IPS-11a (cell line): ENCODE results near the gene AMT.
"Not testable (repeated sequence)": the region's sequence is repeated elsewhere in the genome, so short reads cannot be mapped to it uniquely, and the experiment has no call there.

Experiments
- H3K4me3 ChIP-seq: one replicate; pipeline ENCODE4 v1.5.1; 2013; ENCODE audit warnings: low read depth, low read length, control low read depth

AMT gene

DNA sequence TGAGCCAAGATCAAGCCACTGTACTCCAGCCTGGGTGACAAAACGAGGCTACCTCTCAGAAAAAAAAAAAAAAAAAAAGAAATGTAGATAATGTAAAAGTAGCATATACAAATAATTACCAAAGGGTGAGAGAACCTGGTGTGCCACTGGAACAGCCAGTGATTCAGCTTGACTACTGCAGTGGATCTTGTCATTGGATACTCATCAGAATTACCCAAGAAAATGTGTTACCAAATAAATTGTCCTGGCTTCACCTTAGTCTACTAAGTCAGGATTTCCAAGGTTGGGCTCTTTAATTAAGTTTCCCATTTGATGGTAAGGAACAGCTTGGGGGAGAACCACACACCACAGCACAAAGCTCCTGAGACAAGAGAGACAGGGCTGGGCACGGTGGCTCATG lies 5.3 kb upstream of the AMT start:
- no peak overlapping the region for H3K4me3 ChIP-seq

DNA sequence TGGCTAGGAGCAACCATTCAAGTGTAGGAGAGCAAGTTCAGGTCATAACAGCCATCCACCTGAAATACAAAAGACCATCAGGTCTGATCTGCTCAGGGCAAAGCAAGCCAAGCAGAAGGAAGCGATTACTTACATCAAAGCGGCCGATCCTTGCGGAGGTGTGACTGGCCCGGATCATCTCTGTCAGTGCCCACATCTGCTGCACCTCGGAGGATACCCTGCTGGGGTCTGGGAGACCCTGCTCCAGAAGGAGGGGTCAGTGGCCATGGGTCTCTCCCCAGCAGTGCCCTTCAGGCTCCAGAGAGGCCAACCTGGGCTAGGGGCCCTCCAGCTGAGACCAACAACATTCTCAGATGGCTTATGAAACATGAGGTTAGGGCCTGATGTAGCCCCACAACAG lies 2.5 kb upstream of the AMT start:
- H3K4me3 ChIP-seq = no peak overlapping the region

DNA sequence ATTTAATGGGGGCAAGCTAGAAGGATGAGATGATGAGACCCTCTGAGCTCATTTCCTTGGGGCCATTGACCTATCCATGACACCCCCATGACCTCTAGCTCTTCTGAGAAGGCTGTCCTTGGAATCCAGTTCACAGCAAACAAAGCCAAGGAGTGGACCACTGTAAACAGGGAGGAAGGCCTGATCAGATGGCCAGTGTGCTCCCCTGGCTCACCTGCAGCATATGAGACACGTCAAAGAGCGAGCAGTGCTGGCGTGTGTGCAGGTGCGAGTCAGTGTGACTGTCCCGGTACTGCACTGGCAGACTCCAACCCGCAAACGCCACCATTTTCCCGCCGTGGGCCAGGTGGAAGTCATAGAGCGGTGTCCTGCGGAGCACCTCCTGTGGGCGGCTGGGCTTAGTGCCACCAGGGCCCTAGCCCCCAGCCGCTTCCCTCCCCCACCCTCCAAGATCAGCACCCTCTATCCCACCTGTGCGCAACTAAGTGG lies 339 bp downstream of the AMT start:
- H3K4me3 ChIP-seq = peak overlapping the region; percentile 87

DNA sequence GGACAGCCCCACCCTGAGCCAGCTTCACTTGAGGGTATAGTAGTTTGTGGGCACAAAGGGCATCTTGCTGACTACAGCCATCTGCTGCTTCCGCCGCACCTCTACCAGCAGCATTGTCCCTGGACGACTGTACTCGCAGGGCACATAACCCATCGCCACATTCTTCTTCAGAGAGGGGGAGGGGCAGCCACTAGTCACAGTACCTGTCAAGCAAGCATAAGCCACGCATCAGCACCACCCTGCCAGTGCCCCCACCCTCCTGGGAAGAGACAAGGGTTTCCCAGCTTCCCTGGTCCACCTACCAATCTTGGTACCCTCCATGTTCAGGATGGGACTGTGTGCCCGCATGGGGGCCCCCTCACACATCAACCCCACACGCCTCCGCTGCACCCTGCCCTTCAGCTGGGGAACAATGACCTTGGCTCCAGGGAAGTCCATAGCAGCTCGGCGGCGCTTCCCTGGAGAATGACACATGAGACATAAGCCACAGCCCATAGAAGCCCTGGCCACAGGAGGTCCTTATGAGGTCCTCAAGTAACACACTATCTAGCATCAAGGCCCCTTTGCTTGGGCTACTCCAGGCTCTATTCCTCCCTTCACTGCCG lies 4.7 kb downstream of the AMT start:
- H3K4me3 ChIP-seq = no peak overlapping the region

DNA sequence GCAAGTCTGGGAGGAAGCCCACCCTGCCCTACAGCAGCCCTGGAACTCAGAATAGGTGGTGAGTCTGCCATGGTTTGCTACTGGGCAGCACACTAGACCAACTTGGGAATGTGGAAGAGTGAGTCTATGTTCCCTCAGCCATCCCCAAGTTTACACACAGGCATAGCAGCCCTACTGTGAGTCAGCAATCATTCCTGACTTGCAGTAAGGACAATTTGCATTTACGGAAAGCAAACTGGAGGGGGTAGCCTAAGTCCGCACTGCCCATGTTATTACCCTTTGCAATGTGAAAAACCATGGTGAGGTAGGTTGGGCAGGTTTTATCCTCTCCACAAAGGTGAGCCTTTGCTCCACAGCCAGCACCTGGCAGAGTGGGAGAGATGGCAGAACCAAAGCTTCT lies 5.4 kb downstream of the AMT start:
- H3K4me3 ChIP-seq = no peak overlapping the region

DNA sequence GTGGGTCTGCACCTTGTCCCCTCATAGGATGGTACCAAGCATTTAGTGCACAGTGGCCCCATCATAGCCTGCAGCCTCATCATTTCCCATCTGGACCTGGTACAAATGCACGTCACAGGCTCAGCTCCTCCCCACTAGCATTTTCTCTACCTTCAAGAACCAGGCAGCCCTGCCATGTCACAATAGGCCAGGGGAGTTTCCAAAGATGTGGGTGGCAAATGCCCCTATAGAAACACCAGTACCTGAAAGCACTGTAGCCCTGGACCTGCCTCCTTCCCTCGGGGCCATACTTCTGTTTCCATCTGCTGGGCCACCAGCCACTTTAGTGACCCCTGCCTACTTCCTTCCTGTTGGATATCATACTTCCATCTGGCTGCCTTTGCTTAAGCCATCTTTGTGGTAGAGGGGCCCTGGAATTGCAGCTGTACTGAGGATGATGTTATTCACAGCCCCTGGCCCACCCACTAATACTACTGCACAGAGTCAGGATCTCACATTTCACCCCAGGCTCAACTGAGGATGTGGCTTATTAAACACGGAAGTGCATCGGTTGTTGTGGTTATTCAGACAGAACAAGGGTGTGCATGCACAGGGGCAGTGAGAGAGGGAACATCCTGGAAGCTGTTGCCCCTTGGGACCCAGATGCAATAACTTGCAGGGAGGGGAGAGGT lies 6.2 kb downstream of the AMT start:
- no peak overlapping the region for H3K4me3 ChIP-seq

DNA sequence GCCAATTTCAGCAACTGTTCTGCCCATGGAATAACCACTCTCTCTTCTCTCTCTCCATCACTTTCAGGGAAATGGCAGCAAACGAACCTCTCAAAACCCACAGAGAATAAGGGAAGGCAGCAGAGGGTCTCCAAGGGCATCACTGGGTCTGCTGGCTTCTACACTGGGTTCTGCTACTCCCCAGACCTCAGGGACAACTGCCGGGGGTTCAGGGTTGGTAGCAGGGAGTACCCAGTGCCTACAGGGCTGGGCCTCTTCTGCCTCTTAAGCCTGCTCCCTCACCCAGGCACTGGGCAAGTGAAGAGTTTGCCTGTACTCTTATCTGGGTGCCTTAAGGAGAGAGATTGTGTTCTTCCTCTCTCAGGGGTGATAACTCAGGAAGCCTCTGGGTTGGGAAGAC lies 7.5 kb downstream of the AMT start:
- H3K4me3 ChIP-seq = no peak overlapping the region

DNA sequence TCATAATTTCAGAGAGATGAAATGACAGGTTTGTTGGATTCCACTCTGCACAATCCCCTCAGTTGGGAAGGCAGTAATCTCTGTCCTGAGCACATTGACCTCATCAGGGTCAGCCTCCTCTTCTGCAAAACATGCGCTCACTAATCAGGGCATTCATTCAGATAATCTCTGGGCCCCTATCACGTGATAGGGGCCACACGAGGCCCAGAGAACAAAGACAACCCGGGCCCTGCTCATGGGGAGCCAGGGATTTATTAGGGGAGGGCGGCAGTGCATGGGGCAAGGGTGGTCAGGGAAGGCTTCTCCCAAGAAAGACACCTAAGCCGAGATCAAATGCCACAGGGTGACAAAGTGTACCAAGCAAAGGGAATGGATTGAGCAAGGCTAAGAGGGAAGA lies 8.9 kb downstream of the AMT start:
- H3K4me3 ChIP-seq = no peak overlapping the region

DNA sequence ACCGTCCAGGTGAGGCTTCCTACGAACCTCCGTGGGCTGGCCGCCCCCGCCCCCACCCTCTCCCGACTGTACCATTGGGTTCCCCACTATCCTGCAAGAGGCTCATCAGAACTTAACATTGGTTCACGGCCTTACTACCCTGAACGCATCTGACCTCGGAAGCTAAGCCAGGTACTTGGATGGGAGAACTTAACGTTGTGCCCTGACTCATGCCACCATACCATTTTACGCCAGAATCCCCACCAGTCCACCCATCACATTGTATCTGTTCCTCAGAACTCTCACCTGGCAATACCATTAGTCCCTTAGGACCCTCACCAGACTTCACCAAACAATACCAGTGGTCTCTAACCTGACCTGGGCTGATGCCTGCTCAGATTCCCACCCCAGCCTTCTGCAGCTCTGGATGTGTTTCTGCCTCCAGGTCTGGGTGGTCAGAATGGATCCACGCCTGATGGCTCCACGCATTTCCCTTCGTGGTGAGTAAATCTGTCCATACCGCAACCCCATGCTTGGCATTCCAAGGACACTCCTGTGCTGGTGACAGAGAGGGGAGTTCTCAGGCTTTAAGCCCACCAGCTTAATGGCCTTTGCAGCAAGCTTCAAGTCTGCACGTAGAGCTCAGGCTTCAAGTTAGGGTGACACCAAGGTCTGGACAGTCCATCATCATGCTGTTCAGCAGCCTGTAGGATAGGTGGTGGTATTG lies 9.5 kb downstream of the AMT start:
- peak overlapping the region; percentile 53 for H3K4me3 ChIP-seq

DNA sequence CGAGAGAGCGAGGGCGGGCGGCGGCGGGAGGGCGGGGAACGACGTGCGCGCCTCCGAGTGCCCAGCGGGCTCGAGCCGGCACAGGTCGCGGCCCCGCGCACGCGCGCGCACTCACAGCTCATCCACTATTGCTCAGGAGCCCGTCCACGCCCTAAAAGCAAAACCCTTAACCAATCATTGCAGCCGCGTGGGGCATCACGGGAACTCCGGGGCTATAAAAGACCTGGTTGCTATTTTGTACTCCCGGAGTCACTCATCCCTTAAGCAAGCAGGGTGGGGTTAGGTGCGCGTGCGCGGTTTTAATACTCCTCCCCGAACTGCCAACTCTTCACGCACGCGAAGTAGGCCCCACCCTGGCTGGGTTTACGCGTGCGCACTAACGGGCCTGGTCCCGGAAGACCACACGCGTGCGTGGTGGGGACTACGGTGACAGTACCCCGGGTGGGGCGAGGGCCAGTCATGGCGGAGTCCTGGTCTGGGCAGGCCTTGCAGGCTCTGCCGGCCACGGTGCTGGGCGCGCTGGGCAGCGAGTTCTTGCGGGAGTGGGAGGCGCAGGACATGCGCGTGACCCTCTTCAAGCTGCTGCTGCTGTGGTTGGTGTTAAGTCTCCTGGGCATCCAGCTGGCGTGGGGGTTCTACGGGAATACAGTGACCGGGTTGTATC lies 10.2 kb downstream of the AMT start, which contains the start of the genes RHOA and TCTA:
TSS of gene RHOA (minus strand) at position 9 of the 664 bp plus-strand sequence. CDS start 36,387 bp downstream, outside the sequence.
TSS of gene TCTA (plus strand) at position 456 of the 664 bp plus-strand sequence. CDS start at position 460, 4 bp downstream.
- H3K4me3 ChIP-seq = peak within 1 kb of the TSS; percentile 84

DNA sequence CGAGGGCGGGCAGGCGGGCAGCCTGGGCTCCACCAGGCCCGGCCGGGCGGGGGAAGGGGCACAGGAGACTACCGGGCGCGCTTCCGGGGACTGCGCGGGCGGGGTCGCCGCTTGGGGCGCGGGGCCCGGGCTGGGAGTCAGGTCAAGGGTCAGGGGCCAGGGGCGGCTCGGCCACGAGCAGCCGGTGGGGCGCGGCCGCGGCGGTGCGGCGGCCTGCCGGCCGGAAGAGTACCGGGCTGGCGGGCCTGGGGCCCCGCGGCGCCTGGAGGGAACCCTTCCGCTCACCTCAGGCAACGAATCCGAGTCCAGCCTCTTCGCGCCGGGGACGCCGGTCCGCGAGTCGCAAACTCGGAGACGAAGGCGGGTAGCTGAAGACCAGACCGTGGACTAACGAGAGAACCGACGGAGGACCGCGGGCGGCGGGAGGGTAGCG lies 10.7 kb downstream of the AMT start:
- H3K4me3 ChIP-seq = peak overlapping the region; percentile 84

DNA sequence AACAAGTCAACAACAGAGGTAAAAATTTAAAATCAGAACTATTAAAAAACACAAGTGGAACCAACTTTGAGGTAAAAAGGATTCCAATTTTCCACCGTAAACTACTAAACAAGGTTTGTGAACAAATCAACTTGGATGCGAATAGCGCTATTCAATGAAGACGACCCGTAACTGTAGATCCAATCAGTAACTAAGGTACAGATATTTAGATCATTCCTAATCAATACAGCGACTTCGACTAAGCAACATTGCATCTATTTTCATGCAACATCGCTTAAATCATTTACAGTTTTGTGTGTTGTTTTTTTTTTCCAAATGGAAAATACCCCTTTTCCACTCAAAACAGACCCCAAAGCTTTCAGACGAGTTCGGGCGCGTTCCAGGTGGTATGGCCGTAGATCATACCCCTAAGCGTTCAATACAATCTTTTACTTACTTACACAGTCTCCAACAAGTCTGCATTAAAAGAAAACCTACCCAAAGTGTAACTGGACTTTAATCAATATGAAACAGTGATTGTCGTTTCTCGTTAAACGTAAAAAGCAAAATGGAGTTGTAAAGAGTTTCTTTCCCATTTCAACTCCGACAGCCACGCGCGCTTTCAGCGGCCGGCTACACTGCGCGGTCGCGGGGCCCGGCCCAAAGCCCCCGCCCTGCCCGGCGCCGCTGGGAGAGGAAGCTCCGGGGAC lies 11.3 kb downstream of the AMT start:
- H3K4me3 ChIP-seq = peak overlapping the region; percentile 84

DNA sequence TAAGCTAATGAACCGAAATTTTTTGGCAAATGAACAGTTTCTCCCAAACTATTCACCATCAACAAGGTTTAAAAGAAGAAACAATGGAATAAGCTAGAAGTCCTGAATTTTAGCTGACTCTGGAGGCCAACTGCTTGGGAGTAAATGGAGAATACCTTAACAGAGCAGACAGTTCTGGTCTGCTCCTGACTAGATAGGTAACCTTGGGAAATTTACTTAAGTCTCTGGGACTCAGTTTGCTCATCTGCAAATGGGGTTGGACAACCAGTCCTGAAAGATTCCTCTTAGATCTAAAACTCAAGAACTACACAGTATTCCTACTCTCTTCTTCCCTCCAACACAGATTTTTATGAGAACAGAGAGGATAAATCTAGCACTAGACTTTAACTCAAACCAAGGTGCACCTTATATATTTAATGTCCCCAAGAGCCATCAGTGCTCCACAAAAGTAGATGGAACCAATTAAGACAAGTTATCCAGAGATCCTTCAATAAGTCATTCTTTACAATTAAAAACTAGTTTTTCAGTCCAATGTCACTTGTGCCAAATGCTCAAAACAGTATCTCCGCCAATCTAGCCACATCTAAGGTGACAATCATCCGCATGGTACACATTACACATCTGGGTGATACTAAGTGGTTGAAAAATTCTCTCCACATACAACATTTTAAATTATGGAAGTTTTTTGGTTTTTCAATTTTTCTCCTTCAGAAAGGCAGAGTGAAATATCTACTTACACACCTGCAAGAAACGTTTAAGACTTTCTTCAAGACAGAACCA lies 12.0 kb downstream of the AMT start:
- H3K4me3 ChIP-seq = peak overlapping the region; percentile 84

DNA sequence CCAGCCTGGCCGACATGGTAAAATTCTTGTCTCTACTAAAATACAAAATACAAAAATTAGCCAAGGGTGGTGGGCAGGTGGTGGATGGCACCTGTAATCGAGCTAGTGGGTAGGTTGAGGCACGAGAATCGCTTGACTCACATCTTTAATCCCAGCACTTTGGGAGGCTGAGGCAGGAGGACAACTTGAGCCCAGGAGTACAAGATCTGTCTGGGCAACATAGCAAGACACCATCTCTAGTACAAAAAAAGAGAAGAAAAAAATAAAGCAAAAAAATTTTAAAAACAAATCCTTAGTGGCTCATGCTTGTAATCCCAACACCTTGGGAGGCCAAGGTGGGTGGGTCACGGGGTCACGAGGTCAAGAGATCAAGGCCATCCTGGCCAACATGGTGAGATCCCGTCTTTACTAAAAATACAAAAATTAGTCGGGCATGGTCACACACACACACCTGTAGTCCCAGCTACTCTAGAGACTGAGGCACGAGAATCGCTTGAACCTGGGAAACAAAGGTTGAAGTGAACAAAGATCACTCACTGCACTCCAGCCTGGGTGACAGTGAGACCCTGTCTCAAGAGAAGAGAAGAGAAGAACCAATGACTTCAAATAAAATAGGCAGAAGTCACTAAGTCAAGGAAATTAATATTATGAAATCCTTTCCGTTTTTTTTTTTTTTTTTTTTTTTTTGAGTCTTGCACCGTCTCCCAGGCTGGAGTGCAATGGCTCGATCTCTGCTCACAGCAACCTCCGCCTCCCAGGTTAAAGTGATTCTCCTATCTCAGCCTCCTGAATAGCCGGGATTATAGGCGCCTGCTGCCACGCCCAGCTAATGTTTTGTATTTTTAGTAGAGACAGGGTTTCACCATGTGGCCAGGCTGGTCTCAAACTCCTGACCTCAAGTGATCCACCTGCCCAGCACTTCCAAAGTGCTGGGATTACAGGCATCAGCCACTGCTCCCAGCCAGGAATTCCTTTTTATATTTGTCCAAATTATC lies 15.4 kb downstream of the AMT start:
- no peak overlapping the region for H3K4me3 ChIP-seq

DNA sequence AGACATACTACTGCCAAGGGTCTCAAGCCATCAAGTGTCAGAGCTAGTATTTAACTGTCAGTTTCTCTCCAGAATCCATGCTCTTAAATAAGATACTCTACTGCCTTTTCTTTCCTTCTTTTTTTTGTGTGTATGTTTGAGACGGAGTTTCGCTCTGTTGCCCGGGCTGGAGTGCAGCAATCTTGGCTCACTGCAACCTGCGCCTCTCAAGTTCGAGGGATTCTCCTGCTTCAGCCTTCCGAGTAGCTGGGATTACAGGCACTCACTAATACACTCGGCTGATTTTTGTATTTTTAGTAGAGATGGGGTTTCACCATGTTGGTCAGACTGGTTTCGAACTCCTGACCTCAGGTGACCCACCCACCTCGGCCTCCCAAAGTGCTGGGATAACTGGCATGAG lies 16.7 kb downstream of the AMT start:
- not testable (repeated sequence) for H3K4me3 ChIP-seq

DNA sequence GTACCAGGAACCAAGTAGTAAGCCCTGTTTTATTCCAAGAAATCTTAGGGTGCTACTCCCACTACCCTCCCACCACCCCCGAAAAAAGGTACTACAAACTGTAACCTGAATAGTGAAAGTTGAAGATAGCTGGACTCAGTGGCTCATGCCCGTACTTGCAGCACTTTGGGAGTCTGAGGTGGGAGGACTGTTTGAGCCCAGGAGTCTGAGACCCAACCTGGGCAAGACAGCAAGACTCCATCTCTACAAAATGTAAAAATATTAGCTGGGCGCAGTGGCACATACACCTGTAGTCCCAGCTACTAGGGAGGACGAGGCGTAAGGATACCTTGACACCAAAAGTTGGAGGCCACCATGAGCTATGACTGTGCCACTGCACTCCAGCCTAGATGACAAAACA lies 18.4 kb downstream of the AMT start:
- H3K4me3 ChIP-seq = no peak overlapping the region

DNA sequence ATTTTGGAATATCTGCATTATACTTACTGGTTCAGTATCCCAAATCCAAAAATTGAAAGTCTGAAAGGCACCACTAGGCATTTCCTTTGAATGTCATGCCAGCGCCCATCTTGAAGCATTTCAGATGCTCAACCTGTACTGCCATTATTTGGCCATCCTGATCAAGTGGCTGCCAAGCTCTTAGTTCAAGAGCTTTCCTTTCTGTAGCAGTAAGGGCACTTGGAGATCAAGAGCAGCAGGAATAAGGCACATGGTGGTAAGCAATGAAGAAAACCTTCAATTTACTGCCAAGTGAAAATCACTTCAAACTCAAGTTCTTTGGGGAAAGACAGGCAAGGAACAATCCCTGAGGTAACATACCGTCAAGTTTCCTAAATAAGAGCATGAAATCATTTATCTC lies 20.5 kb downstream of the AMT start:
- H3K4me3 ChIP-seq = no peak overlapping the region

DNA sequence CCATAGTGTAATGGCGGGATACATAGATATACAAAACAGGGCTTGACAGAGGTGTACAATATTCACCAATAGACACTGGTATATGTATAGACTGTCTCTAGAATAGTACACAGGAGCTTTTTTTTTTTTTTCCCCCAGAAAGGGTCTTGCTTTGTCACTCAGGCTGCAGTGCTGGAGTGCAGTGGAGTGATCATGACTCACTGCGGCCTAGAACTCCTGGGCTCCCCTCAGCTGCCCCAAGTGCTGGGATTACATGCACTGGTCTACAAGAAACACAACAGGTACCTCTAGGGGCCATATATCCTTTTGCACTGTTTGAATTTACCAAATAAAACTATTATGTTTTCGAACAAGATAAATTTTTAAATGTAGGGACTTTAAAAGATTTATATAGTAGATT lies 22.8 kb downstream of the AMT start:
- H3K4me3 ChIP-seq = no peak overlapping the region

DNA sequence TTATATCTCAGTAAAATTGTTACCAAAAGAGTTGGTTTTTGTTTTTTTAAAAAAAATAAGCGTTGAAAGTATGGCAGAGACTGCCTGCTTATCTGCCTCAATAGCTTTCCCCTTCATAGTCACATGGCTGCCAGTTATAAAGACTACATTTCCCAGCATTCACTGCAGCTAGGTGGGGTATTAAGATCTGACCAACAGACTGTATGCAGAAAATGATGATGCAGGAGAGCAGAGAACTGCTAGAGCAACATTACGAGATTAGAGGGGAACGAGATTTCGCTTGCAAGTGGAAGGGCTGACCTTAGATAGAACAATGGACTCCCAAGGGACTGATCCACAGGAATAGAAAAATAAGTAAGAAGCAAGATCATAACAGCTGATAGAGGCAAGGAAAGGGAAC lies 24.8 kb downstream of the AMT start:
- no peak overlapping the region for H3K4me3 ChIP-seq
